GM10266 (cell line): ENCODE results near the gene KIF20A.
"Not testable (repeated sequence)": the region's sequence is repeated elsewhere in the genome, so short reads cannot be mapped to it uniquely, and the experiment has no call there.

Experiments used
- DNase-seq: peaks from one replicate; pipeline ENCODE4 v3.0.0; 2012; ENCODE audit errors: extremely low spot score
- CTCF ChIP-seq: IDR thresholded peaks from 2 replicates; pipeline ENCODE4 v1.5.1; 2012; ENCODE audit warnings: mild to moderate bottlenecking, low read depth; ENCODE audit not compliant: control insufficient read depth, insufficient read depth; ENCODE audit errors: missing control alignments

The KIF20A gene

GRCh38 chr5:138188626-138189025 is 9.7 kb downstream of the KIF20A start:
- DNase-seq = no peak
- no peak for TF ChIP-seq CTCF

GRCh38 chr5:138192826-138193225 is 13.9 kb downstream of the KIF20A start:
- TF ChIP-seq CTCF = no peak
- no peak for DNase-seq

- DNase-seq = not testable (repeated sequence)
These were observed 14.9 kb downstream of the KIF20A start for GRCh38 chr5:138193859-138194258.

- TF ChIP-seq CTCF = no peak
- DNase-seq = no peak
These were observed 32.1 kb downstream of the KIF20A start for GRCh38 chr5:138210985-138211384.

GRCh38 chr5:138212828-138213160 is 33.9 kb downstream of the KIF20A start:
- no peak for DNase-seq
- no peak for TF ChIP-seq CTCF

- DNase-seq = peak; percentile 95
- TF ChIP-seq CTCF = no peak
These were observed 34.5 kb downstream of the KIF20A start, which contains the start of gene CDC23 for GRCh38 chr5:138213161-138214029. TSS of gene CDC23 (minus strand) at chr5:138213323. CDS start at chr5:138213312, 11 bp downstream.

- TF ChIP-seq CTCF = no peak
These were observed 37.9 kb downstream of the KIF20A start for GRCh38 chr5:138216799-138217198.

GRCh38 chr5:138223532-138223931 is 44.6 kb downstream of the KIF20A start:
- TF ChIP-seq CTCF = no peak
- no peak for DNase-seq

More at GRCh38 chr5:138216799-138217198, 37.9 kb downstream of the KIF20A start:
- no peak for DNase-seq
